Kidney glomerular epithelial cell (primary cell): ENCODE measurements around the gene HOXD8.
A peak's percentile ranks its signal among the peaks of the same experiment; 100 is the strongest.

ENCODE experiments used
- DNase-seq: peaks from one replicate; lab custom pipeline; 2025; lab: John Stamatoyannopoulos, UW

HOXD8 gene

DNA sequence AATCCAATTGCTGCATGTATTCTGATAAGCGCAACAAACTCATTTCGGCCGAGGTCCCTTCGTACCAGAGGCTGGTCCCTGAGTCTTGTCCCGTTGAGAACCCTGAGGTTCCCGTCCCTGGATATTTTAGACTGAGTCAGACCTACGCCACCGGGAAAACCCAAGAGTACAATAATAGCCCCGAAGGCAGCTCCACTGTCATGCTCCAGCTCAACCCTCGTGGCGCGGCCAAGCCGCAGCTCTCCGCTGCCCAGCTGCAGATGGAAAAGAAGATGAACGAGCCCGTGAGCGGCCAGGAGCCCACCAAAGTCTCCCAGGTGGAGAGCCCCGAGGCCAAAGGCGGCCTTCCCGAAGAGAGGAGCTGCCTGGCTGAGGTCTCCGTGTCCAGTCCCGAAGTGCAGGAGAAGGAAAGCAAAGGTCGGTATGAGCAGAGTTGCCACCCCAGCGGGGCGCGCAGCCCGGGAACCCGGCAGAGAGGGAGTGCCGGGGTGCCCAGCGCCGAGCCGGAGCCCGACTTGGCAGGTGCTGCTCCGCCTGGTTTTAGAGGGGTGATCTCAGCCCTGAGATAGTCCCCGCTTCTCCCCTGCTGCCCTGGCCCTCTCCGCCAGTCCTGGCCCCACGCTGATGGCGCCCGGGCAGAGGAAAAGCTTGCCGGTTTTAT lies 12.2 kb upstream of the HOXD8 start:
- no peak for DNase-seq

DNA sequence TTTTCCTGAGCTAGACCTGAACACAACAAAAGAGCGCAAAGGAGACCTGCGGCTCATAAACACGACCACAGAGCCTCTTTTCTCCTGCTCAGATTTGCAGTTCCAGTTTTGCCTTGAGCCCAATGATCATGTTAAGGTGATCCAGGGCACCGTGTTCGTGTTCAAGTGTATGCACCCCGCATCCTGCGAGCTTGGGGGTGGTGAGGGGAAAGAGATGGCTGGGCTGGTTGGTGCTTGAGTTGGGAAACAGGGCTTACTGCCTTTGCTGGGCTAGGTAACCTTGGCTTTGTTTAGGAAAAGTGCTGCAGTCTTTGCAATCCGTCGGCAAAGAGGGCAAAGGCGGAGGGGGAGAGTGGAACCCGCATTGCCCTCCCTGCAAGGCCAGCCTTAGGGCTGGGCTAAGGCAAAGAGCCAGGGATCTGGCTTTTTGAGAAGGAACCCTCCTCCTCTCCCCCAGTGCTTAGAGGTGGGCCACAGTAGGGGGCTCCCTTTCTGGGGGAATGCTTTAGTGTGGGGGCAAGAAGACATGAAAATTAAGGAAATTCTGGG lies 11.6 kb upstream of the HOXD8 start:
- DNase-seq = no peak

- DNase-seq = peak; percentile 38
These were observed 10.7 kb upstream of the HOXD8 start for GRCh38 chr2:176118601-176119339.

DNA sequence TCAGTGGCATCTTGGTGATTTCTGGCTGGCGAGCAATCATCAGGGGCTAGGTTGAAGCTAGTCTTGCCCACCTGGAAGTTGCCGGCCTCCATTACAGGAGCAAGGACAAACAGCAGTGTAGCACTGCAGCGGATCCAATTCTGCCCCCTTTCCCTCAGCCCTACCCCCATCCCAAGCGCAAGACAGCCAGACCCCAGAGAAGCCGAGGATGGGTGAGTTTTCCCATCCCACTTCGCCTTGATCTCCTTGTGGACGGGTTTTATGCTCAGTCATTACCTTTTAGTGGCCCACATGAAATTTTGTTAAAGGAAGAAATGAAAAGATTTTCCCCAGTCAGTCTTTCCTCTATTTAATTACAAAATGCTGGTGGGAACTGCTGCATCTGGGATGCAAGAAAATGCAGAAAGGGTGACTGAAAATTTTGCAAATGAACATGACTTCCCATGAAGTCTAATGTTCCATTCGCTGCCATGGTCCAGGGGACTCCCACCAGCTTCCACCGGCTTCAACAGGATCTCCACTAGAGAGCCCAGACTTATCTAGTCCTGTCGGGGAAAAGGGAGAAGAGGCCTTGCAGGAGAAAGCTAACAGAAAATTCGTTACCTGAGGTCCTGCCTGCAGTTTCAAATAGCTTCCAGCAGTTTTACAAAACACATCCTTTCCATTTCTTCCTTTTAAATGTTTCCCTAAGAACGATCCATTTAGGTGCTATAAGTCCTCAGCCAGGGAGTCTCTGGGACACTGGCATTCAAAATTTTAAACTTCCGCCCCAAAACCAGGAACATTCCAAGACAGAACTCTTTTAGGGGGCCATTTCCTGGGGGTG lies 8.9 kb upstream of the HOXD8 start:
- DNase-seq = no peak

DNA sequence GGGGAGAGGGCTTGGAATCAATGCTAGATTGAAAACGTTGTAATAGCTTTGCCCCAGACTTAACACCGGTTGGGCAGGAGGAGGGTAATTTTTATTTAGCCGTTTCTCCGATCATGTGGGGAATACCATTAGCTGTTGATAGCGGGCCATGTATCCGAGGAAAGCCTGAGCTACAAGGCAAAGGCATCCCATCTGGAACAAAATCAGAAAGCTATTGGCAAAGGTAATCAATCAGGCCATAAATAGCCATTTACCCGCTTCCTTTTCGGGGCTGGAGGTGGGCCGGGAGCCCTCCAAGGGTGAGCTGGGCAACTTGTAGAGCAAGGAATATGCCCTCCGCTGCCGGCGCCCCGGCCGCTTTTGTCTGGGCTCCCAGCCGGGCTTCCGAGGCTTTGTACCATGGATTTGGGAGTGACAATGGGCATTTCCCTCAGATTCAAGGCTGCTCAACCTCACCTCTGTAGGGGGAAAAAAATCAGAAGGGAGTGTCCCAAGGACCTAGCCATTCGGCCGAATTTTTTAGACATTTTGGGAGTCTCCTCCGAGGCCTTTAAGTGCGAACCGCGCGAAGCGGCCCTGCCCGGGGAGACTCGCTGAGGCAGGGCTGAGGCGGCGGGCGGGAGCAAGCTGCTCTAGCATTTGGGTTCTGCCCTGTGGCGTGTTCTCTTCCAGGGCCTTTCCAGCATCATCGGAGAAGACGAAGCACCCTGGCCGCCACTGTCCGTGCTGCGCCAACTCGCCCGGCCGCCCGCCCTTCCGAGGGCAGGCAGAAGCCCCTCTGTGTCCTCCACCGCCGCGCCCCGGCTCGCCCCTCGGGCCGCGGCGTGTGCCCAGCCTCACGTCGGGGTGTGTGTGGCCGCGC lies 8.1 kb upstream of the HOXD8 start:
- DNase-seq = no peak

DNA sequence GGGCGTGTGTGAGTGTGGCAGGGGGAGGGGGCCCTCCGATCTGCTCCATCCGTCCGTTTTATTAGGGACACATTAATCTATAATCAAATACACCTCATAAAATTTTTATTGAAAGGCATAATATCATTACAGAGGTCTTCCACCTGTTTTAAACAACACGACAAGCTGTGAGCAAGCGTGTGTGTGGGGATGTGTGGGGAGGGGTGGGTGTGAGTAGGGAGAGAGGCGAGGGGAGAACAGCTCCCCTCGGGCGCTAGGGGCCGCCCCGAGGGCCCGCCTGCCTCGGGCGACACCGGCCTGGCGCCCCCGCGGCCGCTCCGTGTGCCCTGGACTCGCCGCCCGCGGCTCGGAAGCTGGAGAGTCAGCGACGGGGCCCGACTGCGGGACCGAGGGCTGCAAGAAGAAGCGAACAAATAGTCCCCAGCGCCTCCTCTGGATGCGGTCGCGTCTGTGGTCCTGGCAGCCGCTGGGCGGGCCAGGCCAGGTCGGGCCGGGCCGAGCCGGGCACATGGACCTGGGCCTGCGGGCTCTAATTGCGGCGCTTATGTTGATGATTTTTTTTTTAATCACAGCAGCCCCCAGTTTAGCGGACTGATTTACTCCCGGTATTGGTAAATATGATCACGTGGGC lies 7.3 kb upstream of the HOXD8 start:
- DNase-seq = peak; percentile 34

DNA sequence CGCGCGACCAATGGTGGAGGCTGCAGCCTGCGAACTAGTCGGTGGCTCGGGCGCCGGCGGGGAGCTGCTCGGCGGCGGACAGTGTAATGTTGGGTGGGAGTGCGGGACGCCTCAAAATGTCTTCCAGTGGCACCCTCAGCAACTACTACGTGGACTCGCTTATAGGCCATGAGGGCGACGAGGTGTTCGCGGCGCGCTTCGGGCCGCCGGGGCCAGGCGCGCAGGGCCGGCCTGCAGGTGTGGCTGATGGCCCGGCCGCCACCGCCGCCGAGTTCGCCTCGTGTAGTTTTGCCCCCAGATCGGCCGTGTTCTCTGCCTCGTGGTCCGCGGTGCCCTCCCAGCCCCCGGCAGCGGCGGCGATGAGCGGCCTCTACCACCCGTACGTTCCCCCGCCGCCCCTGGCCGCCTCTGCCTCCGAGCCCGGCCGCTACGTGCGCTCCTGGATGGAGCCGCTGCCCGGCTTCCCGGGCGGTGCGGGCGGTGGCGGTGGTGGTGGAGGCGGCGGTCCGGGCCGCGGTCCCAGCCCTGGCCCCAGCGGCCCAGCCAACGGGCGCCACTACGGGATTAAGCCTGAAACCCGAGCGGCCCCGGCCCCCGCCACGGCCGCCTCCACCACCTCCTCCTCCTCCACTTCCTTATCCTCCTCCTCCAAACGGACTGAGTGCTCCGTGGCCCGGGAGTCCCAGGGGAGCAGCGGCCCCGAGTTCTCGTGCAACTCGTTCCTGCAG lies 6.7 kb upstream of the HOXD8 start, which contains the start of gene HOXD9:
TSS of gene HOXD9 (plus strand) at position 37 of the 728 bp plus-strand sequence. CDS start at position 87, 50 bp downstream.
- DNase-seq = no peak

GRCh38 chr2:176123411-176124109 lies 5.9 kb upstream of the HOXD8 start:
- DNase-seq = no peak

DNA sequence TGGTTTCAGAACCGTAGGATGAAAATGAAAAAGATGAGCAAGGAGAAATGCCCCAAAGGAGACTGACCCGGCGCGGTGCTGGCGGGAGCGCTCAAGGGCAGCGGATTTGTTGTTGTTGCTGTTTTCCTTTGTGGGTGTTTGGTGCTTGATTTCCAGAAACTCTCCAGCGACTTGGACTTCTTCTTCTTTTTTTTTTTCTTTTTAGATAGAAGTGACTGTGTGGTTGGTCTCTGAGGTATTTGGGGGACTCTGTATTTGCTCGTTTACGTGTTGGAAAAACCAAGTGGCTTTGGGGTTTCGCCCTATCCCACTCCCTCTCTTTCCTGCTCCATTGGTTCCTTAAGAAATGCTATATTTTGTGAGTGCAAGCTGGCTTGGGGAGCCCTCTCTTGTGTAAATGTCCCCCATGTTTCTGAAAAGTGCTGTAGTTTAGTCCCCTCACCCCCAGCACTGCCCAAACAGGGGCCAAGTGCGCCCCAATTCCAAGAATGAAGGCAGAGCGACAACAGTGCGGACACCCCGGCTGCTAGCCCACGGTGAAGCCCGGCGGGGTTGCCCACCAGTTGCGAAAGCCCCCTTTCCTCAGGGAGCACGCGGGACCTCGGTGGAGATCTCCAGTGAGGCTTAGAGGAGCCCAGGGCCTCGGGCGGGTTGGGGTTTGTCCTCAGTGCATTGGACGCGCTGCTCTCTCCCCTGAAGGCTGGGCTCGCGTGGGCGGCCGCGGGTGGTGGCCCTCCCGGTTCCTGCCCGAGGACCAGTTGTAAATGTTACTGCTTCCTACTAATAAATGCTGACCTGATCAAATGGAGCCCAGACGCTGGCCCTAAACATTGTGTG lies 5.2 kb upstream of the HOXD8 start:
- no peak for DNase-seq

- no peak for DNase-seq
These were observed 4.3 kb upstream of the HOXD8 start for GRCh38 chr2:176124947-176125771.

- no peak for DNase-seq
These were observed 3.8 kb upstream of the HOXD8 start for GRCh38 chr2:176125772-176126054.

DNA sequence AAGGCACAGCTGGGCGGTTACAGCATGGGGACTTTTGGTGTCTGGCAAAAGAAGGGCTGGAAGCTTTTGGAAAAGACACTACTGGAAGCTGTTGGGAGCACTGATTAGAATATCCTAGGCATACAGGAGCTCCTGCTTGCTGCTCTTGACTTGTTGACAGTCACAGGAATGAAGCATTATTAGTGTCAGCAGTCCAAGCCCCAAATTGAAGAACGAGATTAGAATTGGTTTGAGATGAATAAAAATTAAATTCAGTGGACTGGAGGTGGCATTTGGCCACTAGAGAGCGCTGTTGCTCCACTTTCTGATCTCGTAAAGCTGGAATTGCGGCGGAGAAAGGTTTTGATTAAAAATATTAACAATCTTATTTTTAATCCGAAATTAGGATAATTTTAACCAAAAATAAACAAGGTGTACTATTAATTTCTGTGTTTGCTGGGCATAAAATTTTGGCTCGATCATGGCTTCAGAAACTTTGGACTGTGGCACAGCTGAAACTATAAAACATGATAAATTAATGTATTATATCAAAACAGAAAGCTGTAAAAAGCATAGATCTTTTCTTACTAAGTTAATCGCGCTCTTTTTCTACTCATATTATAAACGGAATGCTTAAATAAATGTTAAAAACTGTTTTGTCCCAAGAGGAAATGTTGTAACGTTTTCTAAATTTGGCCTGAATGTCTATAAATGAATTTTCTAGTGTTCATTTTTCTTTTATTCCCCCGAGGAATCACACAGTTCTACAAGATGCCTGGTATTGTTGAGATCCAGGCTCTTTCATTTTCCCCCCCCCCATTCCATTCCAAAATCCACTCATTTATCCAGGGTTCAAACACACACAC lies 2.4 kb upstream of the HOXD8 start:
- DNase-seq = peak; percentile 66

GRCh38 chr2:176127774-176128072 lies 1.8 kb upstream of the HOXD8 start:
- no peak for DNase-seq

GRCh38 chr2:176128172-176128981 lies 1.1 kb upstream of the HOXD8 start:
- DNase-seq = no peak

DNA sequence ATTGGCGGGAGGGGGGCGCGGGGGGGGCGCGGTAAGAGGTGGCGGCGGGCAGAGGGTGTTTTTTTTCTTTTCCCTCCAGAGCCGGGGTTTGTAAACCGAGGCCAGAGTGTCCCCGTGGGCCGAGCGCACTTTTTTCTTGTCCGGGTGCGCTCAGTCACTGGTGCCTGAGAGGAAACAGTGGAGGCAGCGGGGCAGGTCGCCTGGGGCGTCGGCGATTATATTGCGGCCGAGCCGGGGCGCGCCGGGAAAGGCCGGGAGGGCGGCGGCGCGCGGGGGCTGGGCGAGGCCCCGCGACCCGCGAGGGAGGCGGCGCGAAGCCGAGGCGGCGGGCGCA lies 275 bp downstream of the HOXD8 start:
- no peak for DNase-seq

DNA sequence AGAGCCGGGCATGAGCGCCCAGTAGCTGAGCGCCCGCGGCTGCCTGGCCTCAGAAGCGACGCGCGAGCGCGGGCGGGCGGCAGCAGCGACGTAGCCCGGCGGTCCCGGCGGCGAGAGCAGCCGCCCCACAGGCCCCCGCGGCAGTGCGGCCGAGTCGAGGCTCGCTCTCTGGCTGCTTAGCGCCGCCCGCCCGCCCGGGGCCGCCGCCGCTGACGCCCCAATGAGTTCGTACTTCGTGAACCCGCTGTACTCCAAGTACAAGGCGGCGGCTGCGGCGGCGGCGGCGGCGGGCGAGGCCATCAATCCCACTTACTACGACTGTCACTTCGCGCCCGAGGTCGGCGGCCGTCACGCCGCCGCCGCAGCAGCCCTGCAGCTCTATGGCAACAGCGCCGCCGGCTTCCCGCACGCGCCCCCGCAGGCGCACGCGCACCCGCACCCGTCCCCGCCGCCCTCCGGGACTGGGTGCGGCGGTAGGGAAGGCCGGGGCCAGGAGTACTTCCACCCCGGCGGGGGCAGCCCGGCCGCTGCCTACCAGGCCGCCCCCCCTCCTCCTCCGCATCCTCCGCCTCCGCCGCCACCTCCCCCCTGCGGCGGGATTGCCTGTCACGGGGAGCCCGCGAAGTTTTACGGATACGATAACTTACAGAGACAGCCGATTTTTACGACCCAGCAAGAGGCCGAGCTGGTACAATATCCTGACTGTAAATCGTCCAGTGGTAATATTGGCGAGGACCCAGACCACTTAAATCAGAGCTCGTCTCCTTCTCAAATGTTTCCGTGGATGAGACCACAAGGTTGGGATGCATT lies 847 bp downstream of the HOXD8 start:
- DNase-seq = peak; percentile 29
